SH-SY5Y (cell line): ENCODE measurements around the gene HOXB4.

Experiments
- GATA2 ChIP-seq: IDR thresholded peaks from 2 replicates; pipeline ENCODE4 v1.6.1; 2011; ENCODE audit warnings: mild to moderate bottlenecking, low read depth, low read length
- GATA3 ChIP-seq: IDR thresholded peaks from 2 replicates; pipeline ENCODE4 v1.6.1; 2011; ENCODE audit warnings: low read depth, mild to moderate bottlenecking, low read length, moderate library complexity

Gene HOXB4

DNA sequence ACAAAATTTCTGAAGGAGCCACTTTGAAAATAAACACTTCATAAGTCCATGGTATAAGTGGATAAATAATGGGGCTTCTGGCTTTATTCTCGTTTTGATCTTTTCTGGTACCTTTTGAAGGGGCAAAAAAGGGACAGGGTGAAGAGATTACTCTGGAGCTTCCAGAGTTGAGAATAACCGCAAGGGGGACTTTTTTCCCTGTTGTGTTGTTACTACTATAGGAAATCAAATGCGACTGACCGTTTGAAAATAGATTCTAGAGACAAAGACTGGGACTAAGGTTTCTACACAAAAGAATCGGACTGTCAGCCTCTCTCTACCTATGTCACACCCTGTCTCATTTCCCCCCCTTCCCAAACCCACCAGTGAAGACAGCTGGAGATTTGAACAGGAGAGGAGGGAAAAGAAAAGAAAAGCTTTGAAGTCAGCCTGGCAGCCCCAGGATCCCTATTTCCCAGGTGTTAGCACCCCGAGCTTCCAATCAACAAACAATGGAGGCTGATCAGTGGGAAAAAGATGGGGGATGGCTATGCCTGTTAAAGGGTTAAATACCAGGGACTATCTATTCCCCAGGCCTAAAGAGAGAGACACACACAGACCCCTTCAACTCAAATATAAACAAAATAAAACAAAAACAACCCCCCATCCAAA lies 8.4 kb downstream of the HOXB4 start:
- TF ChIP-seq GATA2 (no peak), GATA3 (no peak)

GRCh38 chr17:48569240-48569582 lies 8.9 kb downstream of the HOXB4 start:
- TF ChIP-seq GATA2 (no peak), GATA3 (no peak)

GRCh38 chr17:48568499-48569239 lies 9.5 kb downstream of the HOXB4 start:
- no peak for TF ChIP-seq GATA3
- no peak for TF ChIP-seq GATA2

DNA sequence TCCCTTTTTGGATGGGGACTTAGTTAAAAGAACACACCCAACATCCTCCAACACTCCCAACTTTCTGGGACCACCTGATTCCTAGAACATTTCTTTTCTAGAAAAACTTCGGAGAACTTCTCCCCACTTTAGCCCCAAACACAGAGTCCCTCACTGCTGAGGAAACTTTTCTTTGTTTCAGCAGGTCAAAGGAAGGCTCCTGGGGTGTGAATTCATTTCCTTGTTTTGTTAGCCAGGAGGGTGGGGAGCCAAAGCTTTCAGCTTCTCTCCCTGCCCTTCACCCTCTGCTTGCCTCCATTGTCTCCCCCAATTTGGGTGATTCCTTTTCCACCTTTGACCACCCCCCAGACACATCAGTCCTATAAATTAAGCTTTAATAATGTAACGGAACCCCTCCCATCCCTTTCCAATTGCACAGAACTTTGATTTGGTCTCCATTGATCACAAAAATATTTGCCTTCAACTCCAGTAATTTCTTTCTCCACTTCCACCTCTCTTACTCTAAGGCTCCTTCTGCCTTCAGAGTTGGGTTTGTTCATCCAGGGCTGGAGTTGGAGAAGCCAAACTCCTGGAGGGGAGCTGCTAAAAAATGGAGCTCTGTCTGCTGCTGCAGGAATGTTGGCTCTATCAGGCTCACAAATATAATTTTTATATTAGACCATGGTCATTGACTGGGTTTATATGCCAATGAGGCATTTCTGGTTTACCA lies 10.3 kb downstream of the HOXB4 start:
- no peak for TF ChIP-seq GATA3
- TF ChIP-seq GATA2, result no peak

GRCh38 chr17:48567209-48567608 lies 10.9 kb downstream of the HOXB4 start:
- no peak for TF ChIP-seq GATA3
- no peak for TF ChIP-seq GATA2

DNA sequence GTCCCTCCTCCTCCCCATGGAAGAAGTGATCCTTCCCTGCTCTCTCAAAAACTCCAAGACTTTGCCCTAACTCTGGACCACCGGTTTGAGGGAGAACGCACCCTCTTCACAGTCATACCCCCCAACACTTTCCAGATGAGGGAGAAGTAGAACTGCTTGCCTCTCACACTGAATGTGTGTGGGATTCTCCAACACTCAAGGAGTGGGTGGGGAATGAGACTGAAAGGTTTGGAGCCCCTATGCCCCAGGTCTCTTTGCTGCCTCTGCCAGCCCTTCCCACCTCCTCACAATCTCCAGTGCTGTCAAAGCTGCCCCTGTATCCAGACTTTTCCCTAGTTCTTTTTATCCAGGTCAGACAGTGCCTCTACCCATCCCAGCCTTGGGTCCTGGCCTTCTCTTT lies 11.4 kb downstream of the HOXB4 start:
- TF ChIP-seq GATA2 (no peak), GATA3 (no peak)

DNA sequence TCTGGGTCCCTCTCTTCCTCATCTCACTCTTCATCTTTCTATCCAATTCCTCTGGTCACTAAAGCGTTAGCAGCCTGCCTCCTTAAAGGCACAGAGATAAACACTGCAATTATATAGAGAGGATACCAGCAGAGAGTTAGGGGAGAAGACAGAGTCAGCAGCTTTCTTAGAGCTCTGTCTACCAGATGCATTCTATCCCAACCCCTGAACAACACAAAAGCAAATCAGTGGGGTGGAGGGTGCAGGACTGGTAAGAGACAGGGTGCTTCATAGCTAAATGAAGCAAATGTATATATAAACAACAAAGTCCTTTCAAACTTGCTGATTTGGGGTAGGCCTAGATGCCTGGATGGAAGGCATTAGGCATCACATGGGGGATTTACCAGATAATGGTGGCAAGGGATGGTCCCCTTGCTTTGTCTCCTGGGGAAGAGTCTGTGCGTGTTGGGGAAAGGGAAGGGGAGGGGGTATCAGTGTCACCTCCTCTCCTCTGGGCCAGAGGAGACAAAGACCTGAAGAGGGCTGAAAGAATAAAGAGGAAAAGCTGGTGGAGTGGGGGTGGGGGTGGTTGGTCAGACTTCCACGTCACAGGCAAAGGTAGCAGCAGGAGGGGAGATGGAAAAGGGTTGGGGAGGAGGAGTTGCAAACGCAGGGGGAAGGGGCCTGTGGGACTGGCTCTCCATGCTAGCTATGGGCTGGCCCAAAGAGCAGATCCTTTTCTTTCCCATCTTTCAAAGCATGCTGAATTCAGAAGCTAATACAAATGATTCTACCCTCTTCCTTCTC lies 12.0 kb downstream of the HOXB4 start:
- TF ChIP-seq GATA2 (no peak), GATA3 (no peak)

GRCh38 chr17:48565022-48565554 lies 13.1 kb downstream of the HOXB4 start:
- TF ChIP-seq GATA2 (no peak), GATA3 (no peak)

GRCh38 chr17:48564188-48565021 lies 13.7 kb downstream of the HOXB4 start:
- no peak for TF ChIP-seq GATA2
- TF ChIP-seq GATA3, result no peak

DNA sequence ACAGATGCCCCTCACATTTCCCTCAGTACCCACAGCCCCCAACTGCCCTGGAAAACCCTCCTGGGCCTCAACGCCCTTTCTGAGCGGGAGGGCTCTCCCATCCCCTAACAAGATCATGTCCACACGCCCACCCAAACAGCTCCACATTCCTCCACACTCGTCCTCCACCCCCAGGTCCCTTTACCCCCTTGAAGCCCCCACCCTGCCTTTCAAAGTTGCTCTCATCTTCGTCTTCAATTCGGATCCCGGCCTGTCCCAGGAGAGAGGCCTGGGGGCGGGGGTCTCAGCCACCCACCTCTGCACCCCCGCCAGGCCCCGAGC lies 14.3 kb downstream of the HOXB4 start:
- TF ChIP-seq GATA2 (no peak), GATA3 (no peak)

GRCh38 chr17:48563385-48563838 lies 14.7 kb downstream of the HOXB4 start:
- no peak for TF ChIP-seq GATA2
- TF ChIP-seq GATA3, result no peak

- no peak for TF ChIP-seq GATA2
- TF ChIP-seq GATA3, result no peak
Observed at GRCh38 chr17:48562934-48563333, 15.2 kb downstream of the HOXB4 start.
